PC-9 (cell line): Measurements from ENCODE around the gene AFAP1.

ENCODE experiments used
- EZH2 ChIP-seq: fragments of 200-600 bp; sonication (generic); IDR thresholded peaks from 2 replicates; pipeline ENCODE4 v1.8.0; 2017; ENCODE audit warnings: antibody characterized with exemption, low read depth
- TF ChIP-seq, protein P1 (sequence below): fragments of 200-600 bp; sonication (generic); conservative IDR thresholded peaks from 2 replicates; pipeline ENCODE4 v1.6.1; 2017; ENCODE audit warnings: mixed run types, antibody characterized with exemption, mild to moderate bottlenecking, moderate library complexity

DNA sequence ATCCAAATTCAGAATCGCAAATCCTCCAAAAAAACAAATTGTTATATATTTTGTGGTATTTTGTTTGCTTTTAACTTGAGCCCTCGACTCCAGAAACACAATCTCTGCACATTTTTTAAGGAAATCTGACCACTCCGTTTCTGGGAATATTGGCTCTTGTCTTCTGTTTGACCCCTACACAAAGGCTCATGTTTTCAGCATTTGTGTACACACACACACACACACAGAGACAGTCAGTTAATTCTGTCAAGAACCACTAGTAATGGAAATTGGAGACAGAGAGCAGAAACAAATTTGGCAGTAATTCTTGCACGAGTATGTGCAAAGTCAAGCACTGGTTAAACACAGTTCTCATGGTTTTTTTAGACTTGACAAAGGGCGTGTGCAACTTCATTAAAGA lies 115.4 kb downstream of the AFAP1 start:
- TF ChIP-seq, protein P1, sequence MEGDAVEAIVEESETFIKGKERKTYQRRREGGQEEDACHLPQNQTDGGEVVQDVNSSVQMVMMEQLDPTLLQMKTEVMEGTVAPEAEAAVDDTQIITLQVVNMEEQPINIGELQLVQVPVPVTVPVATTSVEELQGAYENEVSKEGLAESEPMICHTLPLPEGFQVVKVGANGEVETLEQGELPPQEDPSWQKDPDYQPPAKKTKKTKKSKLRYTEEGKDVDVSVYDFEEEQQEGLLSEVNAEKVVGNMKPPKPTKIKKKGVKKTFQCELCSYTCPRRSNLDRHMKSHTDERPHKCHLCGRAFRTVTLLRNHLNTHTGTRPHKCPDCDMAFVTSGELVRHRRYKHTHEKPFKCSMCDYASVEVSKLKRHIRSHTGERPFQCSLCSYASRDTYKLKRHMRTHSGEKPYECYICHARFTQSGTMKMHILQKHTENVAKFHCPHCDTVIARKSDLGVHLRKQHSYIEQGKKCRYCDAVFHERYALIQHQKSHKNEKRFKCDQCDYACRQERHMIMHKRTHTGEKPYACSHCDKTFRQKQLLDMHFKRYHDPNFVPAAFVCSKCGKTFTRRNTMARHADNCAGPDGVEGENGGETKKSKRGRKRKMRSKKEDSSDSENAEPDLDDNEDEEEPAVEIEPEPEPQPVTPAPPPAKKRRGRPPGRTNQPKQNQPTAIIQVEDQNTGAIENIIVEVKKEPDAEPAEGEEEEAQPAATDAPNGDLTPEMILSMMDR, result no peak
- no peak for TF ChIP-seq EZH2
